Hepatocyte (in vitro differentiated cells): ENCODE data around the gene PAEP. TPM values are rescaled to one million over a fixed set of nuclear protein-coding genes. Genes with fewer than 3 reads are reported as not detected.

Source experiments
- DNase-seq: peaks from one replicate; pipeline ENCODE4 v3.0.0-alpha.2; 2016; ENCODE audit warnings: low spot score
- H2AFZ ChIP-seq: fragments of 200-600 bp; sonication (generic); 2 replicates; pipeline ENCODE4 v1.6.0; 2016; ENCODE audit warnings: antibody characterized with exemption, mild to moderate bottlenecking
- H3K27ac ChIP-seq: fragments of 200-600 bp; sonication (generic); 2 replicates; pipeline ENCODE4 v1.5.1; 2016; ENCODE audit warnings: mild to moderate bottlenecking
- H3K27me3 ChIP-seq: fragments of 200-600 bp; sonication (generic); 2 replicates; pipeline ENCODE4 v1.6.1; 2016
- H3K36me3 ChIP-seq: fragments of 200-600 bp; sonication (generic); replicated peaks from 2 replicates; pipeline ENCODE4 v1.5.1; 2016; ENCODE audit warnings: low read depth; ENCODE audit not compliant: insufficient read depth
- H3K4me1 ChIP-seq: fragments of 200-600 bp; sonication (generic); 2 replicates; pipeline ENCODE4 v1.5.1; 2016; ENCODE audit warnings: mild to moderate bottlenecking, moderate library complexity; ENCODE audit not compliant: insufficient read depth
- H3K4me2 ChIP-seq: fragments of 200-600 bp; sonication (generic); 2 replicates; pipeline ENCODE4 v1.6.0; 2016
- H3K4me3 ChIP-seq: fragments of 200-600 bp; sonication (generic); 2 replicates; pipeline ENCODE4 v1.5.1; 2016; ENCODE audit warnings: mild to moderate bottlenecking
- H3K79me2 ChIP-seq: fragments of 200-600 bp; sonication (generic); 2 replicates; pipeline ENCODE4 v1.6.0; 2017; ENCODE audit warnings: mild to moderate bottlenecking
- H3K9me2 ChIP-seq: fragments of 200-600 bp; sonication (generic); replicated peaks from 2 replicates; pipeline ENCODE4 v1.6.0; 2017; ENCODE audit warnings: mild to moderate bottlenecking; ENCODE audit not compliant: insufficient read depth
- H3K9me3 ChIP-seq: fragments of 200-600 bp; sonication (generic); 2 replicates; pipeline ENCODE4 v1.5.1; 2016; ENCODE audit warnings: low read depth, mild to moderate bottlenecking
- H4K20me1 ChIP-seq: fragments of 200-600 bp; sonication (generic); 2 replicates; pipeline ENCODE4 v1.6.0; 2016; ENCODE audit warnings: mild to moderate bottlenecking; ENCODE audit not compliant: insufficient read depth, poor library complexity, severe bottlenecking
- EZH2 ChIP-seq: fragments of 200-600 bp; sonication (generic); IDR thresholded peaks from 2 replicates; pipeline ENCODE4 v1.6.1; 2016; ENCODE audit warnings: antibody characterized with exemption, mild to moderate bottlenecking, borderline replicate concordance
- EZH2phosphoT487 ChIP-seq: fragments of 200-600 bp; sonication (generic); IDR thresholded peaks from one replicate; pipeline ENCODE4 v1.6.1; 2018; ENCODE audit warnings: antibody characterized with exemption, mild to moderate bottlenecking, low read depth, moderate library complexity; ENCODE audit not compliant: unreplicated experiment, severe bottlenecking
- WGBS: methylation state at CpG from one replicate; pipeline ENCODE4 v1.1.6; 2016; ENCODE audit warnings: low lambda C conversion rate; ENCODE audit errors: missing lambda C conversion rate; 5-methylcytosine and 5-hydroxymethylcytosine counted together
- polyA plus RNA-seq: library from polyadenylated mRNA; unstranded; fragments of >200 nt; fragmentation: Nextera tagmentation; extraction: Ambion mirVana; gene quantifications from 2 replicates; pipeline ENCODE4 v1.2.1, GENCODE V29; 2016
- total RNA-seq: library from RNA; depleted of rRNA; stranded (reverse); fragments of >200 nt; gene quantifications from 2 replicates; pipeline ENCODE4 v1.2.3, GENCODE V29; 2014
- TF ChIP-seq, protein P1 (sequence below): fragments of 200-600 bp; sonication (generic); IDR thresholded peaks from 2 replicates; pipeline ENCODE4 v1.5.1; 2016; ENCODE audit warnings: antibody characterized with exemption, mild to moderate bottlenecking; ENCODE audit not compliant: poor library complexity

PAEP gene
- total and polyA plus RNA-seq, 2 experiments from 2014 or later: not detected

- TF ChIP-seq EZH2phosphoT487 (no peak), EZH2 (no peak)
- TF ChIP-seq, protein P1, sequence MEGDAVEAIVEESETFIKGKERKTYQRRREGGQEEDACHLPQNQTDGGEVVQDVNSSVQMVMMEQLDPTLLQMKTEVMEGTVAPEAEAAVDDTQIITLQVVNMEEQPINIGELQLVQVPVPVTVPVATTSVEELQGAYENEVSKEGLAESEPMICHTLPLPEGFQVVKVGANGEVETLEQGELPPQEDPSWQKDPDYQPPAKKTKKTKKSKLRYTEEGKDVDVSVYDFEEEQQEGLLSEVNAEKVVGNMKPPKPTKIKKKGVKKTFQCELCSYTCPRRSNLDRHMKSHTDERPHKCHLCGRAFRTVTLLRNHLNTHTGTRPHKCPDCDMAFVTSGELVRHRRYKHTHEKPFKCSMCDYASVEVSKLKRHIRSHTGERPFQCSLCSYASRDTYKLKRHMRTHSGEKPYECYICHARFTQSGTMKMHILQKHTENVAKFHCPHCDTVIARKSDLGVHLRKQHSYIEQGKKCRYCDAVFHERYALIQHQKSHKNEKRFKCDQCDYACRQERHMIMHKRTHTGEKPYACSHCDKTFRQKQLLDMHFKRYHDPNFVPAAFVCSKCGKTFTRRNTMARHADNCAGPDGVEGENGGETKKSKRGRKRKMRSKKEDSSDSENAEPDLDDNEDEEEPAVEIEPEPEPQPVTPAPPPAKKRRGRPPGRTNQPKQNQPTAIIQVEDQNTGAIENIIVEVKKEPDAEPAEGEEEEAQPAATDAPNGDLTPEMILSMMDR: no peak
- Histone ChIP-seq H3K4me1 (no peaks in the 10 kb centered on the region), H4K20me1 (no peaks in the 10 kb centered on the region), H3K4me3 (no peak overlapping the region), H3K27ac (no peak overlapping the region), H2AFZ (no peak overlapping the region), H3K79me2 (no peaks in the 10 kb centered on the region), H3K9me2 (no peaks in the 10 kb centered on the region), H3K4me2 (no peak overlapping the region), H3K27me3 (no peaks in the 10 kb centered on the region), H3K36me3 (no peaks in the 10 kb centered on the region), H3K9me3 (no peaks in the 10 kb centered on the region)
- WGBS: 87% methylated on average over 7 of the region's 7 CpGs
- no peak for DNase-seq
Observed at GRCh38 chr9:135611142-135611874, 49.8 kb downstream of the PAEP start.

GRCh38 chr9:135611875-135612209 is 50.3 kb downstream of the PAEP start:
- Histone ChIP-seq H3K9me2 (no peaks in the 10 kb centered on the region), H3K9me3 (no peaks in the 10 kb centered on the region), H3K4me2 (no peak overlapping the region), H3K4me1 (no peaks in the 10 kb centered on the region), H3K27me3 (no peaks in the 10 kb centered on the region), H2AFZ (no peak overlapping the region), H3K36me3 (no peaks in the 10 kb centered on the region), H3K27ac (no peak overlapping the region), H3K79me2 (no peaks in the 10 kb centered on the region), H4K20me1 (no peaks in the 10 kb centered on the region), H3K4me3 (no peak overlapping the region)
- DNase-seq: no peak
- WGBS: 59% methylated on average over 4 of the region's 4 CpGs
- TF ChIP-seq EZH2 (no peak), EZH2phosphoT487 (no peak)
- TF ChIP-seq, protein P1: no peak

GRCh38 chr9:135612437-135612836 is 50.9 kb downstream of the PAEP start:
- no peaks in the 10 kb centered on the region for H3K9me3 ChIP-seq
- H3K36me3 ChIP-seq: no peaks in the 10 kb centered on the region
- no peak overlapping the region for H2AFZ ChIP-seq
- H3K27ac ChIP-seq: no peak overlapping the region
- TF ChIP-seq EZH2phosphoT487 (no peak), EZH2 (no peak)
- TF ChIP-seq, protein P1: no peak
- 91% methylated on average over 8 of the region's 8 CpGs for WGBS
- no peaks in the 10 kb centered on the region for H3K9me2 ChIP-seq
- no peaks in the 10 kb centered on the region for H3K27me3 ChIP-seq
- H4K20me1 ChIP-seq: no peaks in the 10 kb centered on the region
- no peaks in the 10 kb centered on the region for H3K79me2 ChIP-seq
- no peak for DNase-seq
- H3K4me1 ChIP-seq: no peaks in the 10 kb centered on the region
- no peak overlapping the region for H3K4me3 ChIP-seq
- H3K4me2 ChIP-seq: no peak overlapping the region
